AG09309 (cell line): Measurements from ENCODE around the gene PITPNM3.

Source experiments
- DNase-seq: peaks from one replicate; pipeline ENCODE4 v3.0.0-alpha.2; 2010; ENCODE audit warnings: low read depth
- H3K4me3 ChIP-seq: 2 replicates; pipeline ENCODE4 v1.5.1; 2011; ENCODE audit warnings: mild to moderate bottlenecking, low read depth, low read length, moderate library complexity; ENCODE audit not compliant: control insufficient read depth
- CTCF ChIP-seq: IDR thresholded peaks from 2 replicates; pipeline ENCODE4 v1.5.1; 2011; ENCODE audit warnings: mild to moderate bottlenecking, low read depth, low read length, inconsistent platforms; ENCODE audit not compliant: insufficient read depth, control insufficient read depth; ENCODE audit errors: missing control alignments

Gene PITPNM3

DNA sequence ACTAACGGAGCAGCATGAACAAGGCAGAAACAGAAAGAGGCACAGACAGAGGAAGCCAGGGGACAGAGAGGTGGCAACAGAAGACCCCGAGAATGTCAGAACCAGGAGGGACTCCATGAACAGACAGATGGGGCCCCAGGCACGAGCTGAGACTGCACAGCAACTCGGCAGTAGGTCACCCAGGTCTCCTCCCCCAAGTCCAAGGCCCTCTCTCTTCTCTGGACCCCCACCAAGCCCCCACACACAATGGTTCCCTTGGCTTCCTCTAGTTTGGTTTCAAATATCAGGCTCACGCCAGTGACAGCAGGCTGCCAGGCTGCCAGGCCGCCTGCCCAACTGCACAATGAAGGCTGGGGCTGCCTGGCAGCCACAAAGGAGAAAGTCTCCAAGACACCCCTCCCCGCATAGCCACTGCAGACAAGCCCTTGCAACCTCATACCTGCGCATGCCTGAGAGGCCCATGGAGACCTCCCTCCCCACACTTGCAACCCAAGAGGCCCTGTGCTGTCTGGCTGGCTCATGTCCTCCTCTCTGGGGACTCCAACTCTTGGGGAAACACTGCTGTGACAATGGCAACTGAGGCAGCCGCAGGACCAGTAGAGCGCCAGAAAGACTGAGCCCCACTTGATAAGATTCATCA, 57.3 kb downstream of the PITPNM3 start:
- no peak for TF ChIP-seq CTCF
- no peak overlapping the region for H3K4me3 ChIP-seq
- DNase-seq = no peak

- DNase-seq = no peak
- no peak overlapping the region for H3K4me3 ChIP-seq
- no peak for TF ChIP-seq CTCF
Observed at GRCh38 chr17:6498356-6498755, 58.0 kb downstream of the PITPNM3 start.

GRCh38 chr17:6497496-6498221, 58.7 kb downstream of the PITPNM3 start:
- DNase-seq = no peak
- no peak for TF ChIP-seq CTCF
- no peak overlapping the region for H3K4me3 ChIP-seq

DNA sequence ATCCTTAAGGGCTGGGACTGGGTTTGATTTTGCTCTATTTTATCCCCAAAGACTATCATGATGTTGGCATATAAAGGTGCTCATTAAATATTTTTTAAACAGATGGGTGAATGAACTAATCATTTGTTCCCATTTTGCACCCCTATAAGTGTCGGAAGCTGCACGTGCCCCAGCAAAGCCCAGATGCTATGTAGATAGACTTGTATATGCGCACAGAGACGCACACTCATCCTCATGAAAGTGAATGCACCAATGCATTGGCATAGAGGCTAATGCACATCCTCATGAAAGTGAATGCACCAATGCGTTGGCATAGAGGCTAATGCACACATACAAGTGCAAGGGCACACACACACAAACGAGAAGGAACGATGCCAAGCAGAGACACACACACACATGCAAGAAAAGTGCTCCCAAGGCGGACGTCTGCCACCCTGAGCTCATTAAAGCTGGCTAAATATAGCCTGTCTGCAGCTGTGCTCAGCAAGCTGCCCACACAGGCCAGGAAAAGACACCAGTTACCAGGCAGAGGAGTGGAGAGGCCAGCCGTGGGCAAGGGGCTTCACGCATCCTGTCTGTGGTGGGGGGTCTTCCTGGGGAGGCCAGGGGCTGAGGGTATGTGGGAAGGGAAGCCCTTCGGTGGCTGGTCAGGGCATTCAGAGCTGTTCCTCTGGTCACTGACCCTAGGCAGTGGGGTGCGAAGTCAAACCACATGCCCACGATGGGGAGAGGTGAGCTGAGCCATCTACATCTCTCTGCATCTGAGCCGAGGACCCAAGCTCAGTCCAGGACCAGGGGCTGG, 59.5 kb downstream of the PITPNM3 start:
- no peak overlapping the region for H3K4me3 ChIP-seq
- TF ChIP-seq CTCF = no peak
- DNase-seq = no peak

DNA sequence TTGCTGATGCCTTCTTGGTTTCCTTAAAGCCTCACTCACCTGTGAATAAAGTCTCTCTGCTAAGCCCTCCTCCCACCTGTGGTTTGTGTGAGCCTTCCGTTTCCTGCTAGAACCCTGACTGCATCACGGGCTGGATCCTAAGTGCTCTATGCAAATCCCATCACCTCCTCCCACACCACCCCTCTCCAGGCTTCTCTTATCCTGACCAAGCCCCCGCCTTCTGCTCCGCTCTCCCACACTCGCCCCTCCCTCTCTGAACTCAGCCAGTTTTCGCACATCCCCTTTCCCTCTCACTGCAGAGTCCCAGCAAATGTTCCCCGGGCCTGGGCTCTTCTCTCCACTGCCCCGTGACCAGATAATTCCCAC, 60.3 kb downstream of the PITPNM3 start:
- no peak for TF ChIP-seq CTCF
- DNase-seq = no peak
- no peak overlapping the region for H3K4me3 ChIP-seq

DNA sequence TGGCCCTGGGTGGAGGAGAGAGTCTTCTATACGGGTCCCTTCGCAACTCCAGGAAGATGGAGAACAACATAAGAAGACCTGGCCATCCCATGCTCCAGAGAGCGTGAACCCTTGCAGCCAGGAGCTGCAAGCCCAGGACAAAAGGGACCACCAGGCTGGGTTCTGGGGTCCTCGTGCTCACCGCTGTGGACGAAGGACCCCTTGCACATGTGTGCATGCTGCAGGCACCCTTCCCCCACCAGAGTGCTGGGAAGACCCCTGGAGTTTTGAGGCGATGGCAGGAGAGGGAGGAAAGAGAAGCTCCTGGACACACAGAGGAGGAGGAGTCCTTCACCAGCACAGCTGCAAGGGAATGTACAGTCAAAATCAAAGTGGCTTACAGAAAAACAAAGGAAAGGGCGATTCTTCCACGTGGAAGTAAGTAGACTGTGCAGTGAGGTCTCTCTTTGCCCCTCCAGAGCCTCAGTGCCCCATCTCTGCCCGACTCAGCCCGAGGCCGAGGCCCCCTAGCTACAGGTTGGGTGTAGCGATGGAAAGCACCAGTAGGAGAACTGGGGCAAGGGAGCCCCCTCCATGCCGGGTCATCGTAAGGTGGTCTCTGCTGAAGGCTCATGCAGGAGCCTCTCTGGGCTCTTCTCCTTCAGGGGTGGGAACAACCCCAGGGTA, 60.8 kb downstream of the PITPNM3 start:
- no peak for DNase-seq
- TF ChIP-seq CTCF = no peak
- H3K4me3 ChIP-seq = no peak overlapping the region
